Peyer's patch (tissue), 4 donors: ENCODE measurements around the gene DDRGK1. TPM values are rescaled to one million over a fixed set of nuclear protein-coding genes. Genes with fewer than 3 reads are reported as not detected.
"Not testable (repeated sequence)": the region's sequence is repeated elsewhere in the genome, so short reads cannot be mapped to it uniquely, and the experiment has no call there.

Experiments used
- DNase-seq, 3 donors: peaks; one replicate each; pipeline ENCODE4 v3.0.0-alpha.2; 2017 to 2019
- H3K27ac ChIP-seq, 4 donors: fragments of 200-600 bp; sonication (generic); one replicate each; pipeline ENCODE4 v1.5.1; 2016 to 2019
- H3K27me3 ChIP-seq, 2 donors: fragments of 200-600 bp; sonication (generic); one replicate each; pipeline ENCODE4 v1.5.1; 2019
- H3K36me3 ChIP-seq, 3 donors: fragments of 200-600 bp; sonication (generic); one replicate each; pipeline ENCODE4 v1.5.1; 2016 to 2019
- H3K4me1 ChIP-seq, 4 donors: fragments of 200-600 bp; sonication (generic); one replicate each; pipeline ENCODE4 v1.5.1; 2016 to 2019
- H3K4me3 ChIP-seq, 4 donors: fragments of 200-600 bp; sonication (generic); 1 replicate in 3 of 4; 2 replicates in 1 of 4; pipeline ENCODE4 v1.5.1; 2016 to 2019; ENCODE audit warnings: mild to moderate bottlenecking in 1 of 4
- H3K9me3 ChIP-seq, 4 donors: fragments of 200-600 bp; sonication (generic); one replicate each; pipeline ENCODE4 v1.5.1; 2016 to 2019; ENCODE audit warnings: mild to moderate bottlenecking in 1 of 4
- POLR2A ChIP-seq, 2 donors: fragments of 450-650 bp; IDR thresholded peaks; one replicate each; pipeline ENCODE4 v1.5.1; 2017; ENCODE audit warnings: antibody characterized with exemption in 2 of 2, mild to moderate bottlenecking in 2 of 2, moderate library complexity in 2 of 2
- total RNA-seq, 4 donors: library from RNA; depleted of rRNA; stranded (reverse); fragments of >200 nt; gene quantifications; one replicate each; pipeline ENCODE4 v1.1.0, GENCODE V29; 2016
- TF ChIP-seq, protein P1 (sequence below), 6 experiments: fragments of 450-650 bp in 4 of 6; fragments of 200-600 bp in 2 of 6; sonication (generic) in 1 of 6; IDR thresholded peaks; one replicate each; pipeline ENCODE4 v1.5.1; 2017 to 2019; ENCODE audit warnings: antibody characterized with exemption in 6 of 6, mild to moderate bottlenecking in 3 of 6, moderate library complexity in 1 of 6

DDRGK1 gene
- total RNA-seq, 4 donors from 2014 or later = 72.9 to 111 (median 92.5) TPM

DNA sequence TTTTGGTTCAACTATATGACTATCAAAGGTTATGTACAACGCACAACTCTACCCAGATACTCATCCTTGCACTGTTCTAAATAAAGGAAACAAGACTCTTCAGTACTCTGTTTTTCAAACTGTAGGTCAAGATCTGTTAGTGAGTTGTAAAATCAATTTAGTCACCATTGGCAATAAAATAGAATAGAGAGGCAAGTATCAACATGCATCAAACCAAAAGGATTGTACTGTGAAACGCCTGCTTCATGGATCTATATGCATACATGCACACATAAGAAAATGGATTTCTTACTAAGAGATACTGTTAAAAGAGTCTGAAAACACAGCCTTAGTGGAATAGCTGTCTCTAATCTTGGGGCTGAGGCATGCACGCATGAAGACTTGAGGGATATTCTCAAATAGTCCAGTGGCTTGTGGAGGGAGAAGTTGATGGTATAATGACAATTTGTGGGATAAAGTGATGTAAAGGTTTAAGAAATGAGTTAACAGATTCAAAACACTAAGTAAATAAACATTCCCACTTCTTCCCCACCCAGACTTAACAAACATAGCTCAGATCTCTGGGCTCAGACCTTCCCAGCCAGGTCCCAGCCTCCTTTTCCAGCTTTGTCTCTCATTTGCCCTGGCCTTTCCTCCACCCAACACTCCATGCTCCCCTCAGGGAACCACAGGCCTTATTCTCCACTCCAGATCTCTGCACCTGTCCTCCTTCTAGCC, 20.4 kb downstream of the DDRGK1 start:
- H3K36me3 ChIP-seq = no peaks in the 10 kb centered on the region
- H3K9me3 ChIP-seq = no peaks in the 10 kb centered on the region
- DNase-seq = no peak
- TF ChIP-seq, protein P1, sequence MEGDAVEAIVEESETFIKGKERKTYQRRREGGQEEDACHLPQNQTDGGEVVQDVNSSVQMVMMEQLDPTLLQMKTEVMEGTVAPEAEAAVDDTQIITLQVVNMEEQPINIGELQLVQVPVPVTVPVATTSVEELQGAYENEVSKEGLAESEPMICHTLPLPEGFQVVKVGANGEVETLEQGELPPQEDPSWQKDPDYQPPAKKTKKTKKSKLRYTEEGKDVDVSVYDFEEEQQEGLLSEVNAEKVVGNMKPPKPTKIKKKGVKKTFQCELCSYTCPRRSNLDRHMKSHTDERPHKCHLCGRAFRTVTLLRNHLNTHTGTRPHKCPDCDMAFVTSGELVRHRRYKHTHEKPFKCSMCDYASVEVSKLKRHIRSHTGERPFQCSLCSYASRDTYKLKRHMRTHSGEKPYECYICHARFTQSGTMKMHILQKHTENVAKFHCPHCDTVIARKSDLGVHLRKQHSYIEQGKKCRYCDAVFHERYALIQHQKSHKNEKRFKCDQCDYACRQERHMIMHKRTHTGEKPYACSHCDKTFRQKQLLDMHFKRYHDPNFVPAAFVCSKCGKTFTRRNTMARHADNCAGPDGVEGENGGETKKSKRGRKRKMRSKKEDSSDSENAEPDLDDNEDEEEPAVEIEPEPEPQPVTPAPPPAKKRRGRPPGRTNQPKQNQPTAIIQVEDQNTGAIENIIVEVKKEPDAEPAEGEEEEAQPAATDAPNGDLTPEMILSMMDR (IDR thresholded peaks at IDR 0.05) = no peak
- TF ChIP-seq POLR2A (IDR thresholded peaks at IDR 0.05) = no peak
- H3K4me3 ChIP-seq = no peak overlapping the region
- no peaks in the 10 kb centered on the region for H3K4me1 ChIP-seq
- H3K27ac ChIP-seq = no peak overlapping the region
- no peaks in the 10 kb centered on the region for H3K27me3 ChIP-seq

GRCh38 chr20:3182429-3182828, 22.1 kb downstream of the DDRGK1 start:
- H3K9me3 ChIP-seq, DNase-seq: not testable (repeated sequence)

GRCh38 chr20:3181270-3181669, 23.2 kb downstream of the DDRGK1 start:
- DNase-seq = no peak
- Histone ChIP-seq H3K27ac (no peak overlapping the region), H3K36me3 (no peaks in the 10 kb centered on the region), H3K9me3 (no peaks in the 10 kb centered on the region), H3K4me1 (no peaks in the 10 kb centered on the region), H3K27me3 (no peaks in the 10 kb centered on the region), H3K4me3 (no peak overlapping the region)
- TF ChIP-seq, protein P1 (IDR thresholded peaks at IDR 0.05) = no peak
- TF ChIP-seq POLR2A (IDR thresholded peaks at IDR 0.05) = no peak

More at GRCh38 chr20:3182429-3182828, 22.1 kb downstream of the DDRGK1 start:
- not testable (repeated sequence) for H3K36me3 ChIP-seq, H3K4me3 ChIP-seq, H3K27me3 ChIP-seq, H3K4me1 ChIP-seq, H3K27ac ChIP-seq

DNA sequence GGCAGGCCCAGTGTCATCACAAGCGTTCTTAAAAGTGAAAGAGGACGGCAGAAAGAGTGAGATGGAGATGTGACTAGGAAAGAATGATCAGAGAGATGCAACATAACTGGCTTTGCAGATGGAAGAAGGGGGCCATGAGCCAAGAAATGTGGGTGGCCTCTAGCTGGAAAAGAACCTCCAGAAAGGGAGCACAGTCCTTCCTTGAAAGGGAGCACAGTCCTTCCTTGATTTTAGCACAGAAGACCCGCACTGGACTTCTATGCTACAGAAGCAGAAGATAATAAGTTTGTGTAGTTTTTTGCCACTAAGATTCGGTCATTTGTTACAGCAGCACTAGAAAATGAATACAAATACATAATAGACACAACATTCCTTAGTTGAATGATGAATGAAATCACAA, 24.2 kb downstream of the DDRGK1 start:
- Histone ChIP-seq H3K27me3 (no peaks in the 10 kb centered on the region), H3K9me3 (no peaks in the 10 kb centered on the region), H3K4me1 (no peaks in the 10 kb centered on the region), H3K36me3 (no peaks in the 10 kb centered on the region), H3K27ac (no peak overlapping the region), H3K4me3 (no peak overlapping the region)
- TF ChIP-seq POLR2A (IDR thresholded peaks at IDR 0.05) = no peak
- TF ChIP-seq, protein P1 (IDR thresholded peaks at IDR 0.05) = no peak
- DNase-seq = no peak

DNA sequence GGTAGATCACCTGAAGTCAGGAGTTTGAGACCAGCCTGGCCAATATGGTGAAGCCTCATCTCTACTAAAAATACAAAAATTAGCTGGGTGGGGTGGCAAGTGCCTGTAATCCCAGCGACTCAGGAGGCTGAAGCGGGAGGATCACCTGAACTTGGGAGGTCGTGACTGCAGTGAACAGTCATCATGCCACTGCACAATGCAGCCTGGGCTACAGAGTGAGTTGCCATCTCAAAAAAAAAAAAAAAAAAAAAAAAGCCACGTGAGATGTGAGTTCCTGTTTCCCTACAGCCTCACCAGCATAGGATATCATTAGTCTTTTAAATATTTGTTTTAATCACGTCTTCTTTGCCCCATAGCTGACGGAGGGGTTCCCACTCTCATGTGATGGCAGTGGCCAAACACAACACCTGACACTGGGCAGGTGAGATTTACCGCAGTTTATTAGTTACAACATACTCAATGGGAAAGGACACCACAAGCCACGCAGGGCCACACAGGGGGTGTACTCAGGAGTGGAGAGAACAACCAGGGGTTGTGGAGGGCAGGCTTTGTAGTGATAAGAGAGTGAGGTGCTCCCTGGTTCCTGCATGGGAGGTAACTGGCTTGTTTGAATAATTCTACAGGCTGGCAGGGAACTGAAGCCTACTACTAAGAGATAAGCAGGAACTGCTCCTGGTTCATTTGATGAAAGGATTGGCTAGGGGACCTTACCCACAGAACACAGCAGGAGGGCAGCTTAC, 26.6 kb downstream of the DDRGK1 start:
- Histone ChIP-seq H3K36me3 (no peaks in the 10 kb centered on the region), H3K4me1 (peaks cover 0 to 9% (median under 1%) of the 10 kb centered on the region in 4 donors), H3K27ac (no peak overlapping the region), H3K4me3 (no peak overlapping the region), H3K9me3 (no peaks in the 10 kb centered on the region), H3K27me3 (no peaks in the 10 kb centered on the region)
- DNase-seq = no peak
- no peak for TF ChIP-seq POLR2A (IDR thresholded peaks at IDR 0.05)
- TF ChIP-seq, protein P1 (IDR thresholded peaks at IDR 0.05) = no peak

GRCh38 chr20:3175270-3175669, 29.2 kb downstream of the DDRGK1 start:
- TF ChIP-seq POLR2A (IDR thresholded peaks at IDR 0.05) = no peak
- TF ChIP-seq, protein P1 (IDR thresholded peaks at IDR 0.05) = no peak
- H3K27me3 ChIP-seq = no peaks in the 10 kb centered on the region
- H3K27ac ChIP-seq = no peak overlapping the region
- DNase-seq = no peak
- peaks cover 0 to 9% (median 4%) of the 10 kb centered on the region in 4 donors for H3K4me1 ChIP-seq
- no peaks in the 10 kb centered on the region for H3K9me3 ChIP-seq
- H3K4me3 ChIP-seq = no peak overlapping the region
- H3K36me3 ChIP-seq = no peaks in the 10 kb centered on the region
